ENCODE measurements around the gene KCP. TPM values are rescaled to one million over a fixed set of nuclear protein-coding genes. Genes with fewer than 3 reads are reported as not detected.

Gene KCP
- total RNA-seq, 4 donors from 2014 or later = 0.47 to 1.5 (median 0.87) TPM

DNA sequence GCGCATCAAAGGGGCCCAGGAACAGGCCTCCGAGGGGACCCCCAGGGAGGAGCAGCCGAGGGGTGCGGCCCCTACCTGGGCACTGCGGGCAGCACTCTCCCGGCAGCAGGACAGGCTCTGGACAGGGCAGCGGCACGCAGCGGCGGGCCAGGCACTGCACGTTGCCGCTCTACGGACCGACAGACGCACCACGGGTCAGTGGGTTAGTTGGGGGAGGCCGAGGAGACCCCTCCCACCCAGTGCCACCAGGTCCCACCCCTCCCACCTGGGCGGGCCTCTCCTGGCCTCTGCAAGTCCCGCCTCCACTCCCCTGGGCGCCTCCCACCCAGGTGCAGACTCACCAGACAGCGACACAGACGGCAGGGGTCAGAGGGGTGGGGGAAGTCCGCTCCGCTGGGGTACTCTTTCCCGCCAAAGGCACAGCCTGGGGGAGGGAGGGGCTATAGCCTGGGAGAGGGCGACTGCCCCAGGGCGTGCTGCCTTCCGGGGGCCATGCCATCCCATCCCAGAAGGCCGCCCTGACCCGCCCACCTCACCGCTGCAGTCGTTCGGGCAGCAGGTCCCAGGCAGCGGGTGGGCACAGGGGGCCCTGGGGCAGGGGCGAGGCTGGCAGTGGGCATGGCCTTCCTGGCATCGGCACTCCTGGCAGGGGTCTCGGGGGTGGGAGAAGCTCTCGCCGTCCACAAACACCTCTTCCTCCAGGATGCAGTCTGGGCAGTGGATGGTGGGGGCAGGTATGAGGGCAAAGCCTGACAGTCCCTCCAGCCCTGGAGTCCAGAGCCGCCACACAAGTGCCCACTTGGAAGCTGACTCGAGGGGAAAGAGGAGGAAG, 19.2 kb downstream of the KCP start:
- 31 to 67% methylated on average over 3 to 8 of the region's 41 CpGs for WGBS, 2 donors
- intact Hi-C loops (cut with DNase I) = no loop called here
- peak overlapping the region; percentile 44 to 66 (median 50) for H3K4me3 ChIP-seq
- TF ChIP-seq POLR2A (IDR thresholded peaks at IDR 0.05) = no peak
- TF ChIP-seq CTCF (IDR thresholded peaks at IDR 0.05) = no peak
- no peaks in the 10 kb centered on the region for H3K36me3 ChIP-seq
- no peak for DNase-seq
- no peaks in the 10 kb centered on the region for H3K9me3 ChIP-seq
- H3K4me1 ChIP-seq = peaks cover 19 to 55% (median 26%) of the 10 kb centered on the region in 3 donors
- peaks cover 0 to 27% (median 0%) of the 10 kb centered on the region in 4 donors for H3K27me3 ChIP-seq
- H3K27ac ChIP-seq = peak overlapping the region; percentile 45 to 81 (median 78)

GRCh38 chr7:128890306-128891109, 20.0 kb downstream of the KCP start:
- Histone ChIP-seq H3K36me3 (no peaks in the 10 kb centered on the region), H3K4me3 (peak overlapping the region; percentile 44 to 66 (median 50)), H3K27ac (peak overlapping the region; percentile 45 to 81 (median 78)), H3K4me1 (peaks cover 19 to 54% (median 26%) of the 10 kb centered on the region in 3 donors), H3K27me3 (peaks cover 0 to 35% (median 0%) of the 10 kb centered on the region in 4 donors), H3K9me3 (no peaks in the 10 kb centered on the region)
- TF ChIP-seq CTCF (IDR thresholded peaks at IDR 0.05) = peak in 1 of 6 experiments; percentile 11
- TF ChIP-seq POLR2A (IDR thresholded peaks at IDR 0.05) = peak in 1 of 4 donors; percentile 28
- no peak for DNase-seq
- intact Hi-C loops (cut with DNase I) = no loop called here
- 0% methylated on average over 3 to 4 of the region's 67 CpGs for WGBS, 2 donors

GRCh38 chr7:128889121-128889520, 21.4 kb downstream of the KCP start:
- Histone ChIP-seq H3K27me3 (peaks cover 0 to 38% (median 0%) of the 10 kb centered on the region in 4 donors), H3K27ac (no peak overlapping the region), H3K4me1 (peaks cover 19 to 53% (median 26%) of the 10 kb centered on the region in 3 donors), H3K4me3 (no peak overlapping the region), H3K9me3 (no peaks in the 10 kb centered on the region), H3K36me3 (no peaks in the 10 kb centered on the region)
- no peak for DNase-seq
- 45 to 55% methylated on average over 5 to 6 of the region's 8 CpGs for WGBS, 2 donors
- intact Hi-C loops (cut with DNase I) = no loop called here
- TF ChIP-seq POLR2A (IDR thresholded peaks at IDR 0.05) (no peak), CTCF (IDR thresholded peaks at IDR 0.05) (no peak)

DNA sequence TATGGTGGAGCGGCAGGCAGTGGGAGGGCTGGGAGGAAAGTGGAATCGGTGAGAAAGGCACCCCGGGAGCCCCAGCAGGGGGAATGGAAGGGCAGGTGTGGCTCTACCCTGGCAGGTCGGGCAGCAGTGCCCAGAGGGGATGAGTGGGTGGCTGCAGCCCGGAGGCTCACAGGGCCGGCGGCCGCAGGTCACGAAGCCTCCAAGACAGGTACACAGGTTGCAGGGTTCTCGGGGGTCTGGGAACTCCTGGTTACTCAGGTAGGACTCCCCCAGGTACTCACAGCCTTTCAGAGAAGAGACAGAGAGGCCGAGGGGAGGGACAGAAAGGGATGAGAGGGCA, 21.8 kb downstream of the KCP start:
- DNase-seq = no peak
- intact Hi-C loops (cut with DNase I) = no loop called here

More for the DNA sequence above, 21.8 kb downstream of the KCP start:
- no peaks in the 10 kb centered on the region for H3K9me3 ChIP-seq
- no peaks in the 10 kb centered on the region for H3K36me3 ChIP-seq
- no peak for TF ChIP-seq CTCF (IDR thresholded peaks at IDR 0.05)
- H3K27me3 ChIP-seq = peaks cover 0 to 38% (median 0%) of the 10 kb centered on the region in 4 donors
- no peak overlapping the region for H3K27ac ChIP-seq
- no peak overlapping the region for H3K4me3 ChIP-seq
- H3K4me1 ChIP-seq = peaks cover 19 to 52% (median 24%) of the 10 kb centered on the region in 3 donors
- 45 to 71% methylated on average over 9 to 11 of the region's 11 CpGs for WGBS, 2 donors

Measured in esophagus squamous epithelium (tissue), 5 donors.